SJSA1 (cell line): ENCODE results near the gene C22orf39. TPM values are rescaled to one million over a fixed set of nuclear protein-coding genes. Genes with fewer than 3 reads are reported as not detected.
"Not testable (repeated sequence)": the region's sequence is repeated elsewhere in the genome, so short reads cannot be mapped to it uniquely, and the experiment has no call there.

ENCODE experiments used
- DNase-seq, 2 experiments: peaks; one replicate each; pipeline ENCODE4 v3.0.0-alpha.2; 2015 to 2020; ENCODE audit warnings: low spot score in 2 of 2, low read depth in 1 of 2
- H3K27ac ChIP-seq: fragments of 250-450 bp; sonication (Bioruptor Pico); 2 replicates; pipeline ENCODE4 v1.5.1; 2020; ENCODE audit warnings: mild to moderate bottlenecking, moderate library complexity
- H3K27me3 ChIP-seq: fragments of 250-450 bp; sonication (Bioruptor Pico); replicated peaks from 2 replicates; pipeline ENCODE4 v1.5.1; 2020; ENCODE audit warnings: mild to moderate bottlenecking, moderate library complexity
- H3K36me3 ChIP-seq: fragments of 250-450 bp; sonication (Bioruptor Pico); 2 replicates; pipeline ENCODE4 v1.5.1; 2020; ENCODE audit warnings: mild to moderate bottlenecking
- H3K4me1 ChIP-seq: fragments of 250-450 bp; sonication (Bioruptor Pico); replicated peaks from 2 replicates; pipeline ENCODE4 v1.6.1; 2021; ENCODE audit warnings: mild to moderate bottlenecking
- H3K4me3 ChIP-seq: fragments of 250-450 bp; sonication (Bioruptor Pico); 2 replicates; pipeline ENCODE4 v1.5.1; 2020; ENCODE audit warnings: mild to moderate bottlenecking
- H3K9me3 ChIP-seq: fragments of 250-450 bp; sonication (Bioruptor Pico); replicated peaks from 2 replicates; pipeline ENCODE4 v1.5.1; 2020; ENCODE audit warnings: mild to moderate bottlenecking
- total RNA-seq: library from RNA; depleted of rRNA; stranded (reverse); fragments of >200 nt; shearing (Covaris generic); gene quantifications from 2 replicates; pipeline ENCODE4 v1.2.3, GENCODE V29; 2014

C22orf39 gene
- total RNA-seq, 1 experiment from 2014 or later: 43.2 TPM

DNA sequence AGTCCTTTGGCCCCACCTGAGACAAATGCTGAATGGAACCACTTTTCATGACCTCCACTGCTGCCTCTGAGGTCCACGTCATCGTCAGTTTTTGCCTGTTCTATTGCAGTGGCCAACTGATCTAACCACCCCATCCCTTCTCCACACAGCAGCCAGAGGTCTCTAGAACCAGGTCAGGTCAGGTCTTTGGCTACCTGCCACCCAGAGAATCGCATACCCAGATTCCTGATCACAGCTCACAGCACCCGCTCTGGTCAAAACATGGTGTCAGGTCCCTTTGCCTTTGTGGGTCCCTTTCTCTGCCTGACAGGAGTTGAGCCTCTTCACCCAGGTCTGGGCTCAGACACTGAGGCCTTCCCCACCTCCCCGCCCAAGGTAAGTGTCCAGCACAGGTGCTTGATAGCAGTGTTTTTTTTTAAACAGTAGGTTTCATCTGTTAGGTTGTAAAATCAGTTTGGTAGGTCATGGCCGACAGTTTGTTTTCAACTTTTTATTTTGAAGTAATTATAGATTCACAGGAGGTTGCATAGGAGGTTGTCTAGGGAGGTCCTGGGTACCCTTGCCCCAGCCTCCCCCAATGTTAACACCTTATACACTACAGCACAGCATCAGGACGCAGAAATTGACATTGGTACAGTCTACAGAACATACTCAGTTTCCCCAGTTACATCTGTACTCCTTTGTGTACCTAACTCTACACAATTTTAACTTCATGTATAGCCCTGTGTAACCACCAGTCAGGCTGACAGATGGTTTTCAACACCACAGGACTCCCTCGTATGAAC, 6.9 kb downstream of the C22orf39 start:
- H3K27ac ChIP-seq: no peak overlapping the region
- H3K36me3 ChIP-seq: peaks cover 67% of the 10 kb centered on the region
- H3K27me3 ChIP-seq: no peaks in the 10 kb centered on the region
- H3K4me1 ChIP-seq: no peaks in the 10 kb centered on the region
- no peaks in the 10 kb centered on the region for H3K9me3 ChIP-seq
- no peak overlapping the region for H3K4me3 ChIP-seq
- no peak for DNase-seq

GRCh38 chr22:19438298-19438697, 9.2 kb downstream of the C22orf39 start:
- Histone ChIP-seq H3K36me3 (peaks cover 65% of the 10 kb centered on the region), H3K27me3 (no peaks in the 10 kb centered on the region), H3K9me3 (no peaks in the 10 kb centered on the region), H3K4me1 (peaks cover 2% of the 10 kb centered on the region; the same call in 1 of the 2 replicates), H3K27ac (no peak overlapping the region), H3K4me3 (no peak overlapping the region)
- DNase-seq: no peak

DNA sequence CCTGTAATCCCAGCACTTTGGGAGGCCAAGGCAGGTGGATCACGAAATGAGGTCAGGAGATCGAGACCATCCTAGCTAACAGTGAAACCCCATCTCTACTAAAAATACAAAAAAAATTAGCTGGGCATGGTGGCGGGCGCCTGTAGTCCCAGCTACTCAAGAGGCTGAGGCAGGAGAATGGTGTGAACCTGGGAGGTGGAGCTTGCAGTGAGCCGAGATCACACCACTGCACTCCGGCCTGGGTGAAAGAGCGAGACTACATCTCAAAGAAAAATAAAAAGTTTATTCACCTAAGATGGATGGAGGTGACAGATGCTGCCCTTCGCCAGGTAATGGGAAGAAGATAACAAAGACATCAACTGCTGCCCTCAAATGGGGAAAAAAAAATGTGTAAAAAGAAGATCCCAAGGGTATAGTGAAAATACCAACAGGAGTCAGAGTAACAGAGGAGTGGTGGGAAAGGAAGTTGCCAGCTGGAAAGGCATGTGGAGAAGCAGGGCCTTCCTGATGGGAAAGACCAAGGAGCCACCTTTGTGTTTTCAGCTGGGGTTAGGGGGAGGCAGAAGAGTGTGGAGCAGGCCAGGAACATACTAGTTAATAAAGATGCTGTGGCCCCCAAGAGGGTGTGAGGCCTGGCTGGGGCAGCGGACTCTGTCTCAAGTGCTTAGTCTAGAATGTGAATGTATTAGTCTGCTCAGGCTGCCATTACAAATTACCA, 10.9 kb downstream of the C22orf39 start:
- H3K36me3 ChIP-seq: peaks cover 69% of the 10 kb centered on the region
- not testable (repeated sequence) for H3K4me1 ChIP-seq, H3K27ac ChIP-seq, H3K4me3 ChIP-seq, H3K9me3 ChIP-seq, DNase-seq, H3K27me3 ChIP-seq

- peaks cover 65% of the 10 kb centered on the region for H3K36me3 ChIP-seq
- DNase-seq: no peak
Measured at GRCh38 chr22:19434829-19435580, 12.5 kb downstream of the C22orf39 start.

GRCh38 chr22:19434401-19434800, 13.1 kb downstream of the C22orf39 start:
- H3K4me1 ChIP-seq: peaks cover 23% of the 10 kb centered on the region
- DNase-seq: no peak
- peaks cover 66% of the 10 kb centered on the region for H3K36me3 ChIP-seq

More at GRCh38 chr22:19434829-19435580, 12.5 kb downstream of the C22orf39 start:
- H3K4me1 ChIP-seq: peaks cover 17% of the 10 kb centered on the region
- 0 out of 2 replicates have a peak, but pooled peaks cover 3% of the 10 kb centered on the region for H3K9me3 ChIP-seq
- H3K27me3 ChIP-seq: no peaks in the 10 kb centered on the region
- no peak overlapping the region for H3K27ac ChIP-seq
- no peak overlapping the region for H3K4me3 ChIP-seq

DNA sequence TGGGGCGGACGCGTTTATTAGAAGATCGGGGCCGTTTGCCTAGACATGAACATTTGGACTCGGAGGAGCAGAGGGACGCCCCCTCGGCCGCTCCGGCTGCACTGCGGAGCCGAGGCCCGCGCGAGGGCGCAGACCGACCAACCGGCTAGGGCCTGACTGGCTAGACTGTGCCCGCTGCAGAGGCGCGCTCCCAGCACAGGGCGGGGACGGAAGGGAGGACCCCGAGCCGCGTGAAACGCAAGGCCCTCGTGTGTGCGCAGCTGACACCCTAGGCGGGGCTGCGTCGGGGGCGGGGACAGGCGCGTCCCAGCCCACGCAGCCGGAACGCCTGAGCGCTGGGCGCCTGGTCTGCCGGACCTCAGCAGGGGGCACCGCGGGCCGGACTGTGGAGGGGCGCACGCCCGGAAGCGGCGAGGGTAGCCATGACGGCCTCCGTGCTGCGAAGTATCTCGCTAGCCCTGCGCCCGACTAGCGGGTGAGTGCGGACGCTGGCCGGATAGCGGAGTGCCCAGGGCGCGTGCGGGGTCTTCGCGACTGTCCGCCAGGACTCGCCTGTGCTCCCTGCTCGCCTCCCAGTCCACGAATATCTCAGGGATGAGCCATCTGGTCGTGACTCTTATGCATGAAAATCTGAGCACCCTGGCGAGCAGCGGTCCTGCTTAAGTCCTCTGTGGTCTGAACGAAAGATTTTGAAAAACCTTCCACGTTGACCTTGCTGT, 15.2 kb downstream of the C22orf39 start, which contains the start of gene MRPL40:
Gene MRPL40, plus strand, starts transcription at position 413 of the 719 bp plus-strand sequence. Its CDS starts 10 bp downstream, at position 423.
- Histone ChIP-seq H3K4me1 (peaks cover 24% of the 10 kb centered on the region), H3K36me3 (peaks cover 59% of the 10 kb centered on the region), H3K27ac (peak within 1 kb of the TSS; percentile 63), H3K9me3 (0 out of 2 replicates have a peak, but pooled peaks cover 3% of the 10 kb centered on the region), H3K4me3 (peak within 1 kb of the TSS; percentile 60), H3K27me3 (no peaks in the 10 kb centered on the region)
- DNase-seq: peak; percentile 95

More at GRCh38 chr22:19434401-19434800, 13.1 kb downstream of the C22orf39 start:
- H3K4me3 ChIP-seq: no peak overlapping the region
- no peak overlapping the region for H3K27ac ChIP-seq
- 0 out of 2 replicates have a peak, but pooled peaks cover 3% of the 10 kb centered on the region for H3K9me3 ChIP-seq
- no peaks in the 10 kb centered on the region for H3K27me3 ChIP-seq

GRCh38 chr22:19431649-19432132, 15.8 kb downstream of the C22orf39 start, which contains the start of gene HIRA:
HIRA (minus strand) TSS chr22:19431733; CDS start chr22:19431476, 257 bp downstream.
- Histone ChIP-seq H3K36me3 (peaks cover 53% of the 10 kb centered on the region), H3K27me3 (no peaks in the 10 kb centered on the region), H3K9me3 (0 out of 2 replicates have a peak, but pooled peaks cover 3% of the 10 kb centered on the region), H3K4me1 (peaks cover 24% of the 10 kb centered on the region), H3K4me3 (peak within 1 kb of the TSS; percentile 60), H3K27ac (peak within 1 kb of the TSS; percentile 63)
- DNase-seq: peak; percentile 73 to 88

DNA sequence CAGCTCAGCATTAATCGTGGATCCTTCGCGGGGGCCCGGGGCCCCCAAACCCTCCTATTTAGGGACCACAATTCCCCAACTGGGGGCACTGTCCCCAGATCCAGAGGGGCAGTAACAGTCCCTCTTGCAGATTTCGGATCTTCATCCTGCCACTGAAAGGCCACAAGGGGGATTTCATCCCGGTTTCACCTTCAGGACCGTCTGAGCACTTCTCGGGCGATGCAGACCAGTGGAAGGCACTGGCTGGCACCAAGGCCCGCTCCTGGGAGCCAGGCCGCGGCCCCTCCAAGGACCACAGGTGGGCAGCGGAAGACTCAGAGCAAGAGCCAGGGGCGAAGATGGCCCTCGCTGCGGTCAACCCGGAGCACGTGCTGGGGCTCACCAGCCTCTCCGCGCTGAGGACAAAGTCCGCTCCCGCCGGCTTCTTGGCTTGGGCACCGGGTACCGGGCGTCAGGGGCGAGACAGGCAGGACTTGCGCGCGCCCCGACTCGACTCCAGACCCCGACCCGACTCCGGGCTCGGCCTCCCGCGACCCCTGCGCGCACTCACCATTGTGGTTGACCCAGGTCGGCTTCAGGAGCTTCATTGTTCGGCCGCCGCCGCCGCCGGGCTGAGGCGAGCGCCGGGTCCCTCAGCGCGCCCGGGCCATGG, 16.5 kb downstream of the C22orf39 start:
- 0 out of 2 replicates have a peak, but pooled peaks cover 3% of the 10 kb centered on the region for H3K9me3 ChIP-seq
- H3K27me3 ChIP-seq: no peaks in the 10 kb centered on the region
- 0 out of 2 replicates have a peak overlapping the region, but pooled peaks have one; percentile 4 for H3K27ac ChIP-seq
- peak overlapping the region; percentile 60 for H3K4me3 ChIP-seq
- DNase-seq: peak in 1 of 2 experiments; percentile 49
- H3K36me3 ChIP-seq: peaks cover 47% of the 10 kb centered on the region
- H3K4me1 ChIP-seq: peaks cover 24% of the 10 kb centered on the region

GRCh38 chr22:19429950-19430889, 17.3 kb downstream of the C22orf39 start:
- Histone ChIP-seq H3K4me1 (peaks cover 24% of the 10 kb centered on the region), H3K27ac (no peak overlapping the region), H3K36me3 (peaks cover 39% of the 10 kb centered on the region), H3K27me3 (no peaks in the 10 kb centered on the region), H3K4me3 (peak overlapping the region; percentile 60), H3K9me3 (0 out of 2 replicates have a peak, but pooled peaks cover 3% of the 10 kb centered on the region)
- peak in 1 of 2 experiments; percentile 36 for DNase-seq

DNA sequence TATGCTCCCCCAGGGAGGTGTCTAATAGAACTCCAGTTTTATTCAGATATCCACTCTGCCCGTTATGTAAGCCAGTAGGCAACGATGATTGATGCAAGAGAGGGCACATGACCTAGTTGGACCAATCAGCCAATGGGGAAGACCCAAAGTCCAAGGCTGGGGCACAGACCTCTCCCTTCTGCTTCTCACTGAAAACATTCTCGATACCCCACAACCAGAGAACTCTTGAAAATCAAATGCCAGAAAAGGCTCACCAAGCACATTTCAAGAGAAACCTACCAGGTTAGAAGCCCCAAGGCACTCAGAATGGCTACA, 23.4 kb downstream of the C22orf39 start:
- no peak overlapping the region for H3K4me3 ChIP-seq
- H3K4me1 ChIP-seq: no peaks in the 10 kb centered on the region
- H3K9me3 ChIP-seq: no peaks in the 10 kb centered on the region
- H3K27me3 ChIP-seq: no peaks in the 10 kb centered on the region
- H3K36me3 ChIP-seq: peaks cover 15% of the 10 kb centered on the region
- H3K27ac ChIP-seq: no peak overlapping the region
- DNase-seq: no peak

GRCh38 chr22:19422440-19423301, 24.8 kb downstream of the C22orf39 start:
- H3K27ac ChIP-seq: no peak overlapping the region
- no peak for DNase-seq
- no peaks in the 10 kb centered on the region for H3K27me3 ChIP-seq
- no peaks in the 10 kb centered on the region for H3K4me1 ChIP-seq
- H3K4me3 ChIP-seq: no peak overlapping the region
- no peaks in the 10 kb centered on the region for H3K9me3 ChIP-seq
- H3K36me3 ChIP-seq: peaks cover 10% of the 10 kb centered on the region
